ENCODE data around the gene THAP4.

THAP4 gene

DNA sequence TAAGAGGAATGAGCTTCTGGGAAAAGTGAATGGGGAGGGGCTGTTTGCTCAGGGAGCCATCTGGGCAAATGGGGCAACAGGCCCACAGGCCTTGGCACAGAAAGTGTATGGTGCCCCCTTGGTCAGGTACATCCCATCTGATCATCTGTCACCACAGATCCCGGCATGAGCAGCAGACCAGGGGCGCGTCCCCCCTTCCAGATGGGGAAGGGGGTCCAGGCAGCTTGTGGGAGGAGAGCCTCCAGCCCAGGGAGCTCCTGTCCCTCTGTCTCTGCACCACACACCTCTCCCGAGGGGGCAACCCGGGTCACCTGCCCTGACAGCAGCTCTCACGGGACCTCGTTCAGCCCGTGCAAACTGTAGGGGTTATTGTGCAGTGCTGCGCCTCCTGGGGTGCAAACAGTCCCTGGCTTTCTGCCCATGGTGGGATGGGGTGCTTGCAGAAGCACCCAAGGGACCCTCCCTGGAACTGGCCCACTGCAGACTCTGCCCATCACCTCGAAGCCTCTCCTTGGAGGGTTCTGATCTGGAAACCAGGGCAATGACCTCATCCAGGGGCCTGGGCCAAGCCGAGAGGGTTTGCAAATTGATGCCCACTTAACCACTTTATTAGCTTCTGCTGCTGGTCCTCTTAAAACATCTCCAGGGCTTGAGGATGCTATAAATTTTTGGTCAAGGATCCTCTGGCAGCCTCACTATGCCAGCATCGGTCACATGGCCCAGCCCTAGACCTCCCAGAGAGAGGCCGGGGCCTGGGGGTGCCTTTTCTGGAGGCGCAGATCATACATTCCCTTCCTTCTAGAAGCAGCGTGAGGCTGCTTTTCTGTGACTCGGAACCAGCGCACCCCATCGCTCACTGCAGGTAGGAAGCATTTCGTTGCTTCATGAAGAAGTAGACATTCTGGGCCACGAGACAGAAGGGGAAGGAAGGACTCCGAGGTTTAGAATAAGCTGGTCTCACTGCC, 86.1 kb downstream of the THAP4 start:
- Histone ChIP-seq H3K4me3 (replicated peaks; ENCODE audit: insufficient read depth, low read length) (no peak overlapping the region), H3K27ac (replicated peaks) (no peak overlapping the region), H3K27me3 (ENCODE audit: insufficient read depth, poor library complexity, severe bottlenecking) (peaks cover 20% of the 10 kb centered on the region)
- no peak for DNase-seq (ENCODE audit: low read depth in 1 of 2, low spot score in 1 of 2)
- TF ChIP-seq POLR2AphosphoS5 (IDR thresholded peaks at IDR 0.05; ENCODE audit: low read depth) (no peak), REST (IDR thresholded peaks at IDR 0.05; ENCODE audit: insufficient replicate concordance, low read depth) (no peak), SPI1 (IDR thresholded peaks at IDR 0.05; ENCODE audit: borderline replicate concordance, low read depth) (no peak), GABPA (IDR thresholded peaks at IDR 0.05; ENCODE audit: low read depth) (no peak)
- TF ChIP-seq, protein P1, sequence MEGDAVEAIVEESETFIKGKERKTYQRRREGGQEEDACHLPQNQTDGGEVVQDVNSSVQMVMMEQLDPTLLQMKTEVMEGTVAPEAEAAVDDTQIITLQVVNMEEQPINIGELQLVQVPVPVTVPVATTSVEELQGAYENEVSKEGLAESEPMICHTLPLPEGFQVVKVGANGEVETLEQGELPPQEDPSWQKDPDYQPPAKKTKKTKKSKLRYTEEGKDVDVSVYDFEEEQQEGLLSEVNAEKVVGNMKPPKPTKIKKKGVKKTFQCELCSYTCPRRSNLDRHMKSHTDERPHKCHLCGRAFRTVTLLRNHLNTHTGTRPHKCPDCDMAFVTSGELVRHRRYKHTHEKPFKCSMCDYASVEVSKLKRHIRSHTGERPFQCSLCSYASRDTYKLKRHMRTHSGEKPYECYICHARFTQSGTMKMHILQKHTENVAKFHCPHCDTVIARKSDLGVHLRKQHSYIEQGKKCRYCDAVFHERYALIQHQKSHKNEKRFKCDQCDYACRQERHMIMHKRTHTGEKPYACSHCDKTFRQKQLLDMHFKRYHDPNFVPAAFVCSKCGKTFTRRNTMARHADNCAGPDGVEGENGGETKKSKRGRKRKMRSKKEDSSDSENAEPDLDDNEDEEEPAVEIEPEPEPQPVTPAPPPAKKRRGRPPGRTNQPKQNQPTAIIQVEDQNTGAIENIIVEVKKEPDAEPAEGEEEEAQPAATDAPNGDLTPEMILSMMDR (IDR thresholded peaks at IDR 0.05; ENCODE audit: insufficient read depth, low read length): no peak

DNA sequence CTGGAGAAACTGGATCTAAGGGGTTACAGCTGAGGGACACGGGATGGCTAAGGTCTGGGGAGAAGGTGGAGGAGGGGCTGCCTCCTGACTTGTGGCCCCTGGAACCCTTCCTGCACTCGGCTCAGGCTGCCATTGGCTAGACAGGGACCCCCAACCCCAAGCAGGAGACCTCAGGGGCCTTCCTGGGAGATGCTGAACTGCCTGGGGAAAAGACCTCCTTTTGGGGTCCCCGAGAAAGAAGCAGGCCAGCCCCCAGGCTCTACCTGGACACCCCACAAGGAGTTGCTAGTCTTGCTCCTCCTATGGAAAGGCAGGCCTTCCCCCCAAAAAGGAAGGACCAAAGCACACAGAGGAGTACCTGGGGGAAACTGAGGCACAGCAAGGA, 88.5 kb downstream of the THAP4 start:
- no peak for DNase-seq (ENCODE audit: low read depth in 1 of 2, low spot score in 1 of 2)
- no peak overlapping the region for H3K27ac ChIP-seq (replicated peaks)
- peaks cover 20% of the 10 kb centered on the region for H3K27me3 ChIP-seq (ENCODE audit: insufficient read depth, poor library complexity, severe bottlenecking)
- TF ChIP-seq POLR2AphosphoS5 (IDR thresholded peaks at IDR 0.05; ENCODE audit: low read depth) (no peak), GABPA (IDR thresholded peaks at IDR 0.05; ENCODE audit: low read depth) (no peak), SPI1 (IDR thresholded peaks at IDR 0.05; ENCODE audit: borderline replicate concordance, low read depth) (no peak), REST (IDR thresholded peaks at IDR 0.05; ENCODE audit: insufficient replicate concordance, low read depth) (no peak)
- TF ChIP-seq, protein P1 (IDR thresholded peaks at IDR 0.05; ENCODE audit: insufficient read depth, low read length): no peak
- no peak overlapping the region for H3K4me3 ChIP-seq (replicated peaks; ENCODE audit: insufficient read depth, low read length)

- Histone ChIP-seq H3K4me3 (replicated peaks; ENCODE audit: insufficient read depth, low read length) (no peak overlapping the region), H3K27ac (replicated peaks) (no peak overlapping the region), H3K27me3 (ENCODE audit: insufficient read depth, poor library complexity, severe bottlenecking) (peaks cover 20% of the 10 kb centered on the region)
- TF ChIP-seq, protein P1 (IDR thresholded peaks at IDR 0.05; ENCODE audit: insufficient read depth, low read length): no peak
- TF ChIP-seq POLR2AphosphoS5 (IDR thresholded peaks at IDR 0.05; ENCODE audit: low read depth): no peak
- no peak for TF ChIP-seq SPI1 (IDR thresholded peaks at IDR 0.05; ENCODE audit: borderline replicate concordance, low read depth)
- no peak for TF ChIP-seq GABPA (IDR thresholded peaks at IDR 0.05; ENCODE audit: low read depth)
- TF ChIP-seq REST (IDR thresholded peaks at IDR 0.05; ENCODE audit: insufficient replicate concordance, low read depth): no peak
- DNase-seq (ENCODE audit: low read depth in 1 of 2, low spot score in 1 of 2): no peak
Measured at GRCh38 chr2:241547781-241548450, 89.0 kb downstream of the THAP4 start.
